GM12878 (cell line): Measurements from ENCODE around the gene MPST. TPM values are rescaled to one million over a fixed set of nuclear protein-coding genes. Genes with fewer than 3 reads are reported as not detected.

Experiments used
- ATAC-seq: fragments of 200-7000 bp; cut with Tn5 transposase; 3 replicates; pipeline ENCODE4 v1.9.1; 2020; ENCODE audit warnings: mild to moderate bottlenecking, moderate library complexity
- BruUV-seq: library from RNA; stranded (reverse); fragments of 400-500 nt; replicated peaks from 2 replicates; lab custom pipeline; 2021; lab: Mats Ljungman, UMichigan
- CTCF ChIA-PET: fragments of 300-600 bp; sonication (Branson Sonifier 250); formaldehyde crosslinking; extraction: SDS; loops from one replicate; lab custom pipeline; 2021; ENCODE audit warnings: inconsistent platforms; lab: Yijun Ruan, JAX
- POLR2A ChIA-PET: fragments of 350-600 bp; formaldehyde crosslinking; extraction: SDS; loops from one replicate; lab custom pipeline; 2021; ENCODE audit warnings: inconsistent platforms; lab: Charles Lee
- RAD21 ChIA-PET: fragments of 300-600 bp; sonication (Branson Sonifier 250); formaldehyde crosslinking; loops from one replicate; lab custom pipeline; 2023; ENCODE audit warnings: antibody characterized with exemption; ENCODE audit not compliant: unreplicated experiment; lab: Charles Lee
- SMC1A ChIA-PET: fragments of 300-600 bp; sonication (Branson Sonifier 250); formaldehyde crosslinking; loops from one replicate; lab custom pipeline; 2023; ENCODE audit not compliant: unreplicated experiment, uncharacterized antibody; lab: Charles Lee
- DNase-seq: peaks from one replicate; pipeline ENCODE4 v3.0.0-alpha.2; 2011; ENCODE audit warnings: low read depth, low spot score
- FAIRE-seq: peaks from 3 replicates; lab custom pipeline; 2011; peaks lifted over from hg19 to GRCh38; lab: Jason Lieb, UNC
- H2AFZ ChIP-seq: 2 replicates; pipeline ENCODE4 v1.6.0; 2011; ENCODE audit warnings: low read depth, low read length, control low read depth; ENCODE audit not compliant: control insufficient read depth
- H3K27ac ChIP-seq: 2 replicates; pipeline ENCODE4 v1.5.1; 2011; ENCODE audit warnings: control low read depth; ENCODE audit not compliant: control insufficient read depth, insufficient read depth
- H3K27me3 ChIP-seq, 2 experiments: replicated peaks in 1 of 2; 2 replicates each; pipeline versions ENCODE4 v1.6.0 to v1.6.1; 2011; ENCODE audit warnings: low read length in 1 of 2; ENCODE audit not compliant: control insufficient read depth in 2 of 2, insufficient read depth in 2 of 2
- H3K36me3 ChIP-seq, 2 experiments: 2 replicates each; pipeline ENCODE4 v1.5.1; 2011; ENCODE audit warnings: low read length in 1 of 2; ENCODE audit not compliant: control insufficient read depth in 2 of 2, insufficient read depth in 2 of 2
- H3K4me1 ChIP-seq: 2 replicates; pipeline ENCODE4 v1.6.1; 2011; ENCODE audit warnings: mild to moderate bottlenecking, low read length, moderate library complexity, mixed read lengths; ENCODE audit not compliant: control insufficient read depth, insufficient read depth
- H3K4me2 ChIP-seq: 2 replicates; pipeline ENCODE4 v1.6.0; 2011; ENCODE audit warnings: control low read depth; ENCODE audit not compliant: control insufficient read depth, insufficient read depth
- H3K4me3 ChIP-seq: fragments of 200-600 bp; sonication (generic); 2 replicates; pipeline ENCODE4 v1.5.1; 2016
- H3K79me2 ChIP-seq: 2 replicates; pipeline ENCODE4 v1.6.0; 2011; ENCODE audit warnings: low read length; ENCODE audit not compliant: control insufficient read depth, insufficient read depth
- H3K9ac ChIP-seq: 2 replicates; pipeline ENCODE4 v1.8.0; 2011; ENCODE audit warnings: low read length, control low read depth, mixed read lengths; ENCODE audit not compliant: control insufficient read depth, insufficient read depth
- H3K9me3 ChIP-seq: replicated peaks from 3 replicates; pipeline ENCODE4 v1.5.1; 2011; ENCODE audit warnings: mild to moderate bottlenecking, low read length; ENCODE audit not compliant: control insufficient read depth, insufficient read depth
- H4K20me1 ChIP-seq: 2 replicates; pipeline ENCODE4 v1.6.0; 2011; ENCODE audit not compliant: control insufficient read depth, insufficient read depth
- ASH2L ChIP-seq: fragments of 300-600, 200-600 bp; sonication (generic); IDR thresholded peaks from 2 replicates; pipeline ENCODE4 v1.6.1; 2017; ENCODE audit warnings: low read depth, mild to moderate bottlenecking, borderline replicate concordance
- IKZF2 ChIP-seq, 2 experiments: fragments of 450-650 bp; IDR thresholded peaks; 2 replicates each; pipeline ENCODE4 v1.6.1; 2017; ENCODE audit warnings: mild to moderate bottlenecking in 2 of 2, moderate library complexity in 2 of 2
- KAT2A ChIP-seq: conservative IDR thresholded peaks from 2 replicates; pipeline ENCODE4 v1.6.1; 2011; ENCODE audit warnings: low read depth, low read length; ENCODE audit not compliant: control insufficient read depth
- MTA2 ChIP-seq: fragments of 450-650 bp; IDR thresholded peaks from 2 replicates; pipeline ENCODE4 v1.6.1; 2016; ENCODE audit warnings: low read depth, mild to moderate bottlenecking, moderate library complexity
- MYB ChIP-seq: fragments of 150-350 bp; IDR thresholded peaks from 2 replicates; pipeline ENCODE4 v1.6.1; 2014; ENCODE audit warnings: mild to moderate bottlenecking, low read depth, low read length, borderline replicate concordance
- NBN ChIP-seq: fragments of 450-650 bp; IDR thresholded peaks from 2 replicates; pipeline ENCODE4 v1.6.1; 2016
- RAD51 ChIP-seq: fragments of 450-650 bp; IDR thresholded peaks from 2 replicates; pipeline ENCODE4 v1.6.1; 2016; ENCODE audit warnings: moderate library complexity, mild to moderate bottlenecking, inconsistent platforms
- RB1 ChIP-seq: fragments of 450-650 bp; formaldehyde crosslinking; IDR thresholded peaks from 2 replicates; pipeline ENCODE4 v1.6.1; 2017; ENCODE audit warnings: mild to moderate bottlenecking, borderline replicate concordance
- SMARCA5 ChIP-seq: fragments of 450-650 bp; IDR thresholded peaks from 2 replicates; pipeline ENCODE4 v1.6.1; 2017; ENCODE audit warnings: mild to moderate bottlenecking
- SRF ChIP-seq, 2 experiments: IDR thresholded peaks; 2 replicates each; pipeline ENCODE4 v1.6.1; 2011; ENCODE audit warnings: low read depth in 2 of 2, low read length in 2 of 2, mild to moderate bottlenecking in 1 of 2, moderate library complexity in 1 of 2
- SUPT20H ChIP-seq: IDR thresholded peaks from 2 replicates; pipeline ENCODE4 v1.6.1; 2011; ENCODE audit warnings: low read depth, mild to moderate bottlenecking, low read length, moderate library complexity, borderline replicate concordance; ENCODE audit not compliant: control insufficient read depth
- SUZ12 ChIP-seq: fragments of 200-600 bp; sonication (generic); IDR thresholded peaks from one replicate; pipeline ENCODE4 v1.6.1; 2018; ENCODE audit warnings: antibody characterized with exemption, mild to moderate bottlenecking; ENCODE audit not compliant: unreplicated experiment
- WGBS: methylation state at CpG from one replicate; pipeline ENCODE4 v1.1.6; 2016; ENCODE audit warnings: low lambda C conversion rate; ENCODE audit not compliant: insufficient replicate concordance, insufficient coverage; ENCODE audit errors: missing lambda C conversion rate; 5-methylcytosine and 5-hydroxymethylcytosine counted together
- in situ Hi-C: fragments of 300-500 bp; cut with MboI; formaldehyde crosslinking; loops from 9 replicates; pipeline ENCODE4 v1.14.3; 2018; ENCODE audit warnings: mixed read lengths
- intact Hi-C: fragments of 100-400 bp; cut with micrococcal nuclease; formaldehyde crosslinking; loops from one replicate; pipeline ENCODE4 v1.14.2; 2022; ENCODE audit not compliant: unreplicated experiment
- polyA plus RNA-seq, 11 experiments: library from polyadenylated mRNA; depleted of rRNA in 4 of 11; unstranded in 6 of 11; stranded (reverse) in 5 of 11; fragments of >200 nt; fragmentation: Nextera tagmentation in 4 of 11; fragmentation: Illumina TruSeq in 1 of 11; extraction: Ambion mirVana in 4 of 11; extraction: Trizol in 1 of 11; gene quantifications; 1 replicate in 1 of 11; 2 replicates in 10 of 11; pipeline versions ENCODE4 v1.2.1 to v1.2.3, GENCODE V29; 2011 to 2016; ENCODE audit warnings: inconsistent platforms in 2 of 11, missing spikeins in 2 of 11, low read depth in 1 of 11
- total RNA-seq, 4 experiments: library from RNA; depleted of rRNA in 3 of 4; stranded (reverse); fragments of >200 nt in 3 of 4; fragmentation: Illumina TruSeq in 1 of 4; extraction: Trizol in 1 of 4; gene quantifications; 2 replicates each; pipeline versions ENCODE4 v1.2.1 to v1.2.3, GENCODE V29; 2013 to 2021
- TF ChIP-seq, protein P1 (sequence below): IDR thresholded peaks from 2 replicates; pipeline ENCODE4 v1.6.1; 2011; ENCODE audit warnings: low read depth, low read length, improper control_type of control experiment, borderline replicate concordance

The MPST gene
- total and polyA plus RNA-seq, 10 of the 15 experiments (the other 5 are each of a cell fraction or from before 2014, with no cell fraction given), result 0.95 to 88.7 (median 38.5) TPM

DNA sequence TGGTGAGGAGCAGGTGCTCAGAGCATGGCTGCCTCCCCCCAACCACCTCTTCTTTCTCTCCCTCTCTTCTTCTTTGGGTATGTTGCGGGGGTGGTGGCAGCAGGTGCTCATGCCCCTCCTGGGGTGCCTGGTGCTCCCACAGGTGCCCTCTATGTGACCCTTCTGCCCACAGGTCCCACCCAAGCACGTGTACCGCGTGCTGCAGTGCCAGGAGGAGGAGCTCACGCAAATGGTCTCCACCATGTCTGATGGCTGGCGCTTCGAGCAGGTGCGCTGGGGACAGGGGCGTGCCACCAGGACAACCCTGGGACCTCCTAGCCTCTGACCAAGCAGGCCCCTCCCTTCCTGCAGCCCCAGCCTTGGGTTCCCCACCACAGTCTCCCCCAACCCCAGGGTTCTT lies 37.7 kb downstream of the MPST start:
- ChIA-PET RAD21 (no interaction called here), CTCF (no interaction called here), SMC1A (no interaction called here), POLR2A (no interaction called here)
- WGBS, result 74% methylated on average over 6 of the region's 9 CpGs
- no peak overlapping the region for H3K27ac ChIP-seq
- H2AFZ ChIP-seq, result no peak overlapping the region
- H3K9me3 ChIP-seq, result no peaks in the 10 kb centered on the region
- H3K79me2 ChIP-seq, result no peaks in the 10 kb centered on the region
- H3K36me3 ChIP-seq, result peaks cover 0 to 2% of the 10 kb centered on the region in 2 experiments; a peak in 2 of 4 replicates
- no peaks in the 10 kb centered on the region for H4K20me1 ChIP-seq
- no peaks in the 10 kb centered on the region for H3K27me3 ChIP-seq
- intact Hi-C loops, result no loop called here
- no peak overlapping the region for H3K9ac ChIP-seq
- TF ChIP-seq RB1 (no peak), MTA2 (no peak), SUZ12 (no peak), KAT2A (no peak)
- TF ChIP-seq, protein P1, sequence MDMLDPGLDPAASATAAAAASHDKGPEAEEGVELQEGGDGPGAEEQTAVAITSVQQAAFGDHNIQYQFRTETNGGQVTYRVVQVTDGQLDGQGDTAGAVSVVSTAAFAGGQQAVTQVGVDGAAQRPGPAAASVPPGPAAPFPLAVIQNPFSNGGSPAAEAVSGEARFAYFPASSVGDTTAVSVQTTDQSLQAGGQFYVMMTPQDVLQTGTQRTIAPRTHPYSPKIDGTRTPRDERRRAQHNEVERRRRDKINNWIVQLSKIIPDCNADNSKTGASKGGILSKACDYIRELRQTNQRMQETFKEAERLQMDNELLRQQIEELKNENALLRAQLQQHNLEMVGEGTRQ, result no peak
- no peak overlapping the region for H3K4me3 ChIP-seq
- in situ Hi-C loops, result no loop called here
- BruUV-seq, result no TSS peak
- no peak overlapping the region for H3K4me2 ChIP-seq
- H3K4me1 ChIP-seq, result peaks cover 11% of the 10 kb centered on the region
- DNase-seq (no peak), FAIRE-seq (no peak), ATAC-seq (no peak)

DNA sequence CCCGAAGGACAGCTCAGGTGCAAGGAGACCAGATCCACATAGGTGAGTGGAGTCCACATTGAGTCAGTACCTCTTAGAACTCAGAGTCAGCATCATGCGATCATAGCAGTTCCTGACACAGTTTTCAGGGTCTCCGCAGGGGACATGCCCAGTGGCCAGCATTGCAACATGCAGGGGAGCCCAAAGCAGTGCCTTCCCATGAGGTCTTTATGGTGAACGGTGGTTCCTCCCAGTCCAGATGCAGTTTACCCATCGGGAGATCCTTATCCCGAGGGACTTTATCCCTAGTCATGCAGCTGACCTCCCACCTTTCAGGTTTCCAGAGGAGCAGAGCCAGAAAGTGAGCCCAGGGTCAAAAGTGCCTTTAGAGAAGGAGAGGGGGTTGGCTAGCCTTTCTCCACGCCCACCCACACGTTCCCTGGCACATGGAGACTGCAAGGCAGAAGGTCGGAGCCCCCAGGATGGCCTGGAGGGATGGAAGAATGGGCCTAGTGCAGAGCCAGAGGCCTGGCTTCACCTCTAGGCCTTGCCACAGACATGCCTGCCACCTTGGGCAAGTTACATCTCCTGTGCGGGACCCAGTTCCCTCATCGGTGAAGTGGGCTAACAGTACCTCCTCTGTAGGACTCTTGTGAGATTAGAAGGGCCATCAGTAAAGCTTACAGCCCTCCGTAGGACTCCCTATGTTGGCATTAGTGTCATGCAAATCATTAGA lies 38.4 kb downstream of the MPST start:
- CTCF ChIA-PET, result no interaction called here
- no peak for ATAC-seq
- no peaks in the 10 kb centered on the region for H3K9me3 ChIP-seq
- BruUV-seq, result no TSS peak
- no peaks in the 10 kb centered on the region for H4K20me1 ChIP-seq
- no peaks in the 10 kb centered on the region for H3K79me2 ChIP-seq
- intact Hi-C loops (no loop called here), in situ Hi-C loops (no loop called here)
- peaks cover 11% of the 10 kb centered on the region for H3K4me1 ChIP-seq
- RAD21 ChIA-PET, result no interaction called here
- H3K9ac ChIP-seq, result no peak overlapping the region
- no peak for FAIRE-seq
- POLR2A ChIA-PET, result no interaction called here
- H2AFZ ChIP-seq, result no peak overlapping the region
- no peak for DNase-seq
- no peak overlapping the region for H3K4me3 ChIP-seq
- SMC1A ChIA-PET, result no interaction called here
- H3K27ac ChIP-seq, result no peak overlapping the region
- TF ChIP-seq RAD51, result no peak
- no peak for TF ChIP-seq SMARCA5
- no peak for TF ChIP-seq SUPT20H
- TF ChIP-seq NBN, result no peak
- no peak for TF ChIP-seq IKZF2 (IDR thresholded peaks at IDR 0.05)
- no peak for TF ChIP-seq MYB
- TF ChIP-seq ASH2L, result no peak
- TF ChIP-seq SRF (IDR thresholded peaks at IDR 0.05; ENCODE audit: low read depth in 2 of 2, low read length in 2 of 2), result no peak
- no peak overlapping the region for H3K4me2 ChIP-seq
- WGBS, result 62% methylated on average over 12 of the region's 12 CpGs
- no peaks in the 10 kb centered on the region for H3K27me3 ChIP-seq
- peaks cover 0 to 2% of the 10 kb centered on the region in 2 experiments; a peak in 2 of 4 replicates for H3K36me3 ChIP-seq
